Measurements from ENCODE around the gene ANAPC13. TPM values are rescaled to one million over a fixed set of nuclear protein-coding genes. Genes with fewer than 3 reads are reported as not detected.

ANAPC13 gene
- total and polyA plus RNA-seq, 10 of the 15 experiments (the other 5 are each of a cell fraction or from before 2014, with no cell fraction given), result 34.9 to 139 (median 83.0) TPM

DNA sequence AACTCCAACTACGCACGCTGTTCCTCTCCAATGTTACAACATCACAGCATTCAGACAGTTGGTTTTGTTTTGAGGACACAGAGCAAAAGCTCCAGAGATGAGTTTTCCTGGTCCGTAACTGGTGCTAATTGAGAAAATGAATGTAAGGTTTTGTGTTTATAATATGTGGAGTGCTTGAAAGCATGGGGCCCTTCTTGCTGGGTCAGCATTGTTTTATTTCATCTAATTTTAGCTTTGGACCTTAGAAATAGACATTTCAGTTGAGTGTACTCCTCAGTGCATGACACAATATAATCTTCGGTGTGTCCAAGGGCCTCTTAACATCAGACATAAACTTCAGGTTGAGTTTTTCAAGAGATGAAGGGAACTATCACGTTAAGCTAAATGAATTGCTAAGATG, 37.1 kb downstream of the ANAPC13 start:
- Histone ChIP-seq H3K9me3 (replicated peaks; ENCODE audit: control insufficient read depth, insufficient read depth, low read length) (no peaks in the 10 kb centered on the region), H3K4me3 (no peak overlapping the region), H2AFZ (ENCODE audit: control insufficient read depth, low read depth, low read length) (no peak overlapping the region), H3K9ac (ENCODE audit: control insufficient read depth, insufficient read depth, low read length) (no peak overlapping the region), H3K4me1 (ENCODE audit: control insufficient read depth, insufficient read depth, low read length) (no peaks in the 10 kb centered on the region), H3K79me2 (ENCODE audit: control insufficient read depth, insufficient read depth, low read length) (no peaks in the 10 kb centered on the region), H4K20me1 (ENCODE audit: control insufficient read depth, insufficient read depth) (no peaks in the 10 kb centered on the region), H3K4me2 (ENCODE audit: control insufficient read depth, insufficient read depth) (no peak overlapping the region), H3K27ac (ENCODE audit: control insufficient read depth, insufficient read depth) (no peak overlapping the region), H3K27me3 (replicated peaks in 1 of 2; ENCODE audit: control insufficient read depth in 2 of 2, insufficient read depth in 2 of 2, low read length in 1 of 2) (no peaks in the 10 kb centered on the region), H3K36me3 (ENCODE audit: control insufficient read depth in 2 of 2, insufficient read depth in 2 of 2, low read length in 1 of 2) (no peaks in the 10 kb centered on the region)
- ChIA-PET POLR2A (no interaction called here), RAD21 (ENCODE audit: unreplicated experiment) (no interaction called here), CTCF (interaction anchor here (1.0 to 1.4 kb wide), 3 partner anchors 140 to 235 kb away, joined by 3 read pairs; no protein-coding TSS in a partner anchor), SMC1A (ENCODE audit: uncharacterized antibody, unreplicated experiment) (no interaction called here)
- 33% methylated on average over 5 of the region's 5 CpGs for WGBS (ENCODE audit: insufficient coverage, insufficient replicate concordance, low lambda C conversion rate, missing lambda C conversion rate)
- FAIRE-seq, result no peak
- BruUV-seq (replicated peaks), result no TSS peak
- intact Hi-C loops (cut with micrococcal nuclease; ENCODE audit: unreplicated experiment) (no loop called here), in situ Hi-C loops (cut with MboI) (no loop called here)
- ATAC-seq, result no peak
- TF ChIP-seq, protein P1, sequence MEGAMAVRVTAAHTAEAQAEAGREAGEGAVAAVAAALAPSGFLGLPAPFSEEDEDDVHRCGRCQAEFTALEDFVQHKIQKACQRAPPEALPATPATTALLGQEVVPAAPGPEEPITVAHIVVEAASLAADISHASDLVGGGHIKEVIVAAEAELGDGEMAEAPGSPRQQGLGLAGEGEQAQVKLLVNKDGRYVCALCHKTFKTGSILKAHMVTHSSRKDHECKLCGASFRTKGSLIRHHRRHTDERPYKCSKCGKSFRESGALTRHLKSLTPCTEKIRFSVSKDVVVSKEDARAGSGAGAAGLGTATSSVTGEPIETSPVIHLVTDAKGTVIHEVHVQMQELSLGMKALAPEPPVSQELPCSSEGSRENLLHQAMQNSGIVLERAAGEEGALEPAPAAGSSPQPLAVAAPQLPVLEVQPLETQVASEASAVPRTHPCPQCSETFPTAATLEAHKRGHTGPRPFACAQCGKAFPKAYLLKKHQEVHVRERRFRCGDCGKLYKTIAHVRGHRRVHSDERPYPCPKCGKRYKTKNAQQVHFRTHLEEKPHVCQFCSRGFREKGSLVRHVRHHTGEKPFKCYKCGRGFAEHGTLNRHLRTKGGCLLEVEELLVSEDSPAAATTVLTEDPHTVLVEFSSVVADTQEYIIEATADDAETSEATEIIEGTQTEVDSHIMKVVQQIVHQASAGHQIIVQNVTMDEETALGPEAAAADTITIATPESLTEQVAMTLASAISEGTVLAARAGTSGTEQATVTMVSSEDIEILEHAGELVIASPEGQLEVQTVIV (IDR thresholded peaks at IDR 0.05; ENCODE audit: borderline replicate concordance, partially characterized antibody), result no peak
- TF ChIP-seq, protein P2, sequence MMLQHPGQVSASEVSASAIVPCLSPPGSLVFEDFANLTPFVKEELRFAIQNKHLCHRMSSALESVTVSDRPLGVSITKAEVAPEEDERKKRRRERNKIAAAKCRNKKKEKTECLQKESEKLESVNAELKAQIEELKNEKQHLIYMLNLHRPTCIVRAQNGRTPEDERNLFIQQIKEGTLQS (IDR thresholded peaks at IDR 0.05; ENCODE audit: borderline replicate concordance, extremely low read depth, low read depth, low read length), result no peak
- TF ChIP-seq BMI1 (IDR thresholded peaks at IDR 0.05; ENCODE audit: borderline replicate concordance) (no peak), ZNF384 (IDR thresholded peaks at IDR 0.05; ENCODE audit: borderline replicate concordance, low read depth, low read length) (no peak), POLR2AphosphoS2 (IDR thresholded peaks at IDR 0.05; ENCODE audit: low read depth, low read length) (no peak), FOS (IDR thresholded peaks at IDR 0.05; ENCODE audit: borderline replicate concordance, extremely low read depth, insufficient read length) (no peak), WRNIP1 (IDR thresholded peaks at IDR 0.05; ENCODE audit: borderline replicate concordance, low read depth, low read length) (no peak)
- TF ChIP-seq, protein P3, sequence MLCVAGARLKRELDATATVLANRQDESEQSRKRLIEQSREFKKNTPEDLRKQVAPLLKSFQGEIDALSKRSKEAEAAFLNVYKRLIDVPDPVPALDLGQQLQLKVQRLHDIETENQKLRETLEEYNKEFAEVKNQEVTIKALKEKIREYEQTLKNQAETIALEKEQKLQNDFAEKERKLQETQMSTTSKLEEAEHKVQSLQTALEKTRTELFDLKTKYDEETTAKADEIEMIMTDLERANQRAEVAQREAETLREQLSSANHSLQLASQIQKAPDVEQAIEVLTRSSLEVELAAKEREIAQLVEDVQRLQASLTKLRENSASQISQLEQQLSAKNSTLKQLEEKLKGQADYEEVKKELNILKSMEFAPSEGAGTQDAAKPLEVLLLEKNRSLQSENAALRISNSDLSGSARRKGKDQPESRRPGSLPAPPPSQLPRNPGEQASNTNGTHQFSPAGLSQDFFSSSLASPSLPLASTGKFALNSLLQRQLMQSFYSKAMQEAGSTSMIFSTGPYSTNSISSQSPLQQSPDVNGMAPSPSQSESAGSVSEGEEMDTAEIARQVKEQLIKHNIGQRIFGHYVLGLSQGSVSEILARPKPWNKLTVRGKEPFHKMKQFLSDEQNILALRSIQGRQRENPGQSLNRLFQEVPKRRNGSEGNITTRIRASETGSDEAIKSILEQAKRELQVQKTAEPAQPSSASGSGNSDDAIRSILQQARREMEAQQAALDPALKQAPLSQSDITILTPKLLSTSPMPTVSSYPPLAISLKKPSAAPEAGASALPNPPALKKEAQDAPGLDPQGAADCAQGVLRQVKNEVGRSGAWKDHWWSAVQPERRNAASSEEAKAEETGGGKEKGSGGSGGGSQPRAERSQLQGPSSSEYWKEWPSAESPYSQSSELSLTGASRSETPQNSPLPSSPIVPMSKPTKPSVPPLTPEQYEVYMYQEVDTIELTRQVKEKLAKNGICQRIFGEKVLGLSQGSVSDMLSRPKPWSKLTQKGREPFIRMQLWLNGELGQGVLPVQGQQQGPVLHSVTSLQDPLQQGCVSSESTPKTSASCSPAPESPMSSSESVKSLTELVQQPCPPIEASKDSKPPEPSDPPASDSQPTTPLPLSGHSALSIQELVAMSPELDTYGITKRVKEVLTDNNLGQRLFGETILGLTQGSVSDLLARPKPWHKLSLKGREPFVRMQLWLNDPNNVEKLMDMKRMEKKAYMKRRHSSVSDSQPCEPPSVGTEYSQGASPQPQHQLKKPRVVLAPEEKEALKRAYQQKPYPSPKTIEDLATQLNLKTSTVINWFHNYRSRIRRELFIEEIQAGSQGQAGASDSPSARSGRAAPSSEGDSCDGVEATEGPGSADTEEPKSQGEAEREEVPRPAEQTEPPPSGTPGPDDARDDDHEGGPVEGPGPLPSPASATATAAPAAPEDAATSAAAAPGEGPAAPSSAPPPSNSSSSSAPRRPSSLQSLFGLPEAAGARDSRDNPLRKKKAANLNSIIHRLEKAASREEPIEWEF (IDR thresholded peaks at IDR 0.05; ENCODE audit: insufficient replicate concordance, low read depth, low read length), result no peak
- TF ChIP-seq, protein P4, sequence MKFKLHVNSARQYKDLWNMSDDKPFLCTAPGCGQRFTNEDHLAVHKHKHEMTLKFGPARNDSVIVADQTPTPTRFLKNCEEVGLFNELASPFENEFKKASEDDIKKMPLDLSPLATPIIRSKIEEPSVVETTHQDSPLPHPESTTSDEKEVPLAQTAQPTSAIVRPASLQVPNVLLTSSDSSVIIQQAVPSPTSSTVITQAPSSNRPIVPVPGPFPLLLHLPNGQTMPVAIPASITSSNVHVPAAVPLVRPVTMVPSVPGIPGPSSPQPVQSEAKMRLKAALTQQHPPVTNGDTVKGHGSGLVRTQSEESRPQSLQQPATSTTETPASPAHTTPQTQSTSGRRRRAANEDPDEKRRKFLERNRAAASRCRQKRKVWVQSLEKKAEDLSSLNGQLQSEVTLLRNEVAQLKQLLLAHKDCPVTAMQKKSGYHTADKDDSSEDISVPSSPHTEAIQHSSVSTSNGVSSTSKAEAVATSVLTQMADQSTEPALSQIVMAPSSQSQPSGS (IDR thresholded peaks at IDR 0.05; ENCODE audit: low read length), result no peak
- no peak for DNase-seq (ENCODE audit: low read depth, low spot score)
